ENCODE results near the gene RNF17.

Gene RNF17

GRCh38 chr13:24878340-24878739 lies 114.4 kb downstream of the RNF17 start:
- Mint-ChIP-seq H3K27ac (no peak overlapping the region), H3K4me1 (peaks cover 5% of the 10 kb centered on the region), H3K9me3 (no peaks in the 10 kb centered on the region), H3K27me3 (ENCODE audit: low read depth, poor library complexity) (no peaks in the 10 kb centered on the region), H3K36me3 (ENCODE audit: low read depth) (peaks cover 9% of the 10 kb centered on the region), H3K4me3 (no peak overlapping the region)
- DNase-seq: no peak
- no peak for TF ChIP-seq CTCF (IDR thresholded peaks at IDR 0.05)

- H3K4me1 Mint-ChIP-seq: peaks cover 5% of the 10 kb centered on the region
- no peaks in the 10 kb centered on the region for H3K27me3 Mint-ChIP-seq (ENCODE audit: low read depth, poor library complexity)
- H3K27ac Mint-ChIP-seq: no peak overlapping the region
- no peak overlapping the region for H3K4me3 Mint-ChIP-seq
- no peak for DNase-seq
- peaks cover 26% of the 10 kb centered on the region for H3K36me3 Mint-ChIP-seq (ENCODE audit: low read depth)
- TF ChIP-seq CTCF (IDR thresholded peaks at IDR 0.05): no peak
- no peaks in the 10 kb centered on the region for H3K9me3 Mint-ChIP-seq
Observed at GRCh38 chr13:24882665-24883064, 118.7 kb downstream of the RNF17 start.

- H3K4me3 Mint-ChIP-seq: no peak overlapping the region
- DNase-seq: no peak
- TF ChIP-seq CTCF (IDR thresholded peaks at IDR 0.05): no peak
- no peaks in the 10 kb centered on the region for H3K27me3 Mint-ChIP-seq (ENCODE audit: low read depth, poor library complexity)
- H3K4me1 Mint-ChIP-seq: peaks cover under 1% of the 10 kb centered on the region
- H3K9me3 Mint-ChIP-seq: no peaks in the 10 kb centered on the region
- peaks cover 56% of the 10 kb centered on the region for H3K36me3 Mint-ChIP-seq (ENCODE audit: low read depth)
- H3K27ac Mint-ChIP-seq: no peak overlapping the region
Observed at GRCh38 chr13:24887759-24888158, 123.8 kb downstream of the RNF17 start.

GRCh38 chr13:24888291-24888931 lies 124.4 kb downstream of the RNF17 start:
- no peak for TF ChIP-seq CTCF (IDR thresholded peaks at IDR 0.05)
- Mint-ChIP-seq H3K27me3 (ENCODE audit: low read depth, poor library complexity) (no peaks in the 10 kb centered on the region), H3K27ac (peak overlapping the region; percentile 26), H3K4me3 (no peak overlapping the region), H3K4me1 (peaks cover 7% of the 10 kb centered on the region), H3K9me3 (no peaks in the 10 kb centered on the region), H3K36me3 (ENCODE audit: low read depth) (peaks cover 58% of the 10 kb centered on the region)
- no peak for DNase-seq

GRCh38 chr13:24890256-24890655 lies 126.3 kb downstream of the RNF17 start:
- Mint-ChIP-seq H3K27me3 (ENCODE audit: low read depth, poor library complexity) (no peaks in the 10 kb centered on the region), H3K4me3 (no peak overlapping the region), H3K27ac (no peak overlapping the region), H3K36me3 (ENCODE audit: low read depth) (peaks cover 58% of the 10 kb centered on the region), H3K4me1 (peaks cover 7% of the 10 kb centered on the region), H3K9me3 (no peaks in the 10 kb centered on the region)
- no peak for DNase-seq
- TF ChIP-seq CTCF (IDR thresholded peaks at IDR 0.05): no peak

- Mint-ChIP-seq H3K4me3 (no peak overlapping the region), H3K4me1 (peaks cover 7% of the 10 kb centered on the region), H3K27ac (peak overlapping the region; percentile 74), H3K9me3 (no peaks in the 10 kb centered on the region), H3K27me3 (ENCODE audit: low read depth, poor library complexity) (no peaks in the 10 kb centered on the region), H3K36me3 (ENCODE audit: low read depth) (peaks cover 59% of the 10 kb centered on the region)
- TF ChIP-seq CTCF (IDR thresholded peaks at IDR 0.05): no peak
- no peak for DNase-seq
Observed at GRCh38 chr13:24891476-24892108, 127.6 kb downstream of the RNF17 start.

Data from nephron progenitor cell (in vitro differentiated cells).